CD4-positive, alpha-beta T cell (primary cell): ENCODE measurements around the gene FMN1. TPM values are rescaled to one million over a fixed set of nuclear protein-coding genes. Genes with fewer than 3 reads are reported as not detected.

Source experiments
- ATAC-seq: fragments of 200-7000 bp; cut with Tn5 transposase; one replicate; pipeline ENCODE4 v1.10.0; 2022; ENCODE audit warnings: mild to moderate bottlenecking; ENCODE audit not compliant: poor library complexity
- CTCF ChIA-PET: fragments of 350-600 bp; sonication (Branson Sonifier 250); formaldehyde crosslinking; loops from one replicate; lab custom pipeline; 2021; ENCODE audit warnings: antibody characterized with exemption, inconsistent platforms; lab: Charles Lee
- POLR2A ChIA-PET: fragments of 350-600 bp; sonication (Branson Sonifier 250); formaldehyde crosslinking; loops from one replicate; lab custom pipeline; 2021; ENCODE audit warnings: antibody characterized with exemption, inconsistent platforms; lab: Charles Lee
- DNase-seq, 14 experiments: peaks; one replicate each; pipeline ENCODE4 v3.0.0-alpha.2; 2013 to 2020; ENCODE audit warnings: mixed read lengths in 2 of 14
- H3K27ac ChIP-seq, 2 donors: one replicate each; pipeline versions ENCODE4 v1.5.1 to v1.7.0; 2013; ENCODE audit warnings: low read length in 2 of 2, low read depth in 1 of 2, mild to moderate bottlenecking in 1 of 2
- H3K27me3 ChIP-seq, 2 experiments: 1 replicate in 1 of 2; 2 replicates in 1 of 2; pipeline versions ENCODE4 v1.6.1 to v1.7.0; 2013; ENCODE audit warnings: low read length in 2 of 2, control low read depth in 1 of 2, mild to moderate bottlenecking in 1 of 2, moderate library complexity in 1 of 2; ENCODE audit not compliant: insufficient read depth in 2 of 2, control insufficient read depth in 1 of 2
- H3K36me3 ChIP-seq: one replicate; pipeline ENCODE4 v1.6.1; 2013; ENCODE audit warnings: low read length, control low read depth; ENCODE audit not compliant: insufficient read depth
- H3K4me1 ChIP-seq: one replicate; pipeline ENCODE4 v1.6.1; 2013; ENCODE audit warnings: low read length, control low read depth; ENCODE audit not compliant: insufficient read depth
- H3K4me3 ChIP-seq: one replicate; pipeline ENCODE4 v1.5.1; 2013; ENCODE audit warnings: mild to moderate bottlenecking, low read length, moderate library complexity
- H3K9me3 ChIP-seq, 2 experiments: 1 replicate in 1 of 2; 2 replicates in 1 of 2; pipeline versions ENCODE4 v1.6.1 to v1.7.0; 2013; ENCODE audit warnings: low read length in 2 of 2, mild to moderate bottlenecking in 2 of 2, control low read depth in 1 of 2, moderate library complexity in 1 of 2; ENCODE audit not compliant: control insufficient read depth in 1 of 2, insufficient read depth in 1 of 2
- H3K27ac Mint-ChIP-seq: one replicate; pipeline ENCODE4 v1.8.0; 2020; ENCODE audit warnings: mixed read lengths
- H3K27me3 Mint-ChIP-seq: one replicate; pipeline ENCODE4 v1.8.0; 2021; ENCODE audit warnings: mixed read lengths
- H3K36me3 Mint-ChIP-seq: one replicate; pipeline ENCODE4 v1.8.0; 2021; ENCODE audit warnings: low read depth, mixed read lengths
- H3K4me1 Mint-ChIP-seq: one replicate; pipeline ENCODE4 v1.8.0; 2021; ENCODE audit warnings: low read depth, mixed read lengths
- H3K4me3 Mint-ChIP-seq: one replicate; pipeline ENCODE4 v1.8.0; 2020; ENCODE audit warnings: mild to moderate bottlenecking, mixed read lengths
- H3K9me3 Mint-ChIP-seq: one replicate; pipeline ENCODE4 v1.8.0; 2020; ENCODE audit warnings: mixed read lengths
- intact Hi-C, 2 experiments: fragments of 100-400 bp; cut with DNase I in 1 of 2; cut with micrococcal nuclease in 1 of 2; formaldehyde crosslinking; loops; one replicate each; pipeline versions ENCODE4 v1.15.1 to v1.9.0; 2023 to 2025; cut with DNase I, micrococcal nuclease
- total RNA-seq, 174 experiments: library from RNA in 2 of 174; stranded (reverse) in 2 of 174; gene quantifications; one replicate each; pipeline ENCODE4 v1.2.3 and lab custom pipeline; 2021 to 2026
- TF ChIP-seq, protein P1 (sequence below): fragments of 200-600 bp; IDR thresholded peaks from one replicate; pipeline ENCODE4 v1.8.0; 2022; ENCODE audit warnings: antibody characterized with exemption, mild to moderate bottlenecking

The FMN1 gene
- total RNA-seq, 2 experiments from 2014 or later: 0.39 to 0.55 TPM

GRCh38 chr15:32904448-32904847 is 290.1 kb downstream of the FMN1 start:
- TF ChIP-seq, protein P1, sequence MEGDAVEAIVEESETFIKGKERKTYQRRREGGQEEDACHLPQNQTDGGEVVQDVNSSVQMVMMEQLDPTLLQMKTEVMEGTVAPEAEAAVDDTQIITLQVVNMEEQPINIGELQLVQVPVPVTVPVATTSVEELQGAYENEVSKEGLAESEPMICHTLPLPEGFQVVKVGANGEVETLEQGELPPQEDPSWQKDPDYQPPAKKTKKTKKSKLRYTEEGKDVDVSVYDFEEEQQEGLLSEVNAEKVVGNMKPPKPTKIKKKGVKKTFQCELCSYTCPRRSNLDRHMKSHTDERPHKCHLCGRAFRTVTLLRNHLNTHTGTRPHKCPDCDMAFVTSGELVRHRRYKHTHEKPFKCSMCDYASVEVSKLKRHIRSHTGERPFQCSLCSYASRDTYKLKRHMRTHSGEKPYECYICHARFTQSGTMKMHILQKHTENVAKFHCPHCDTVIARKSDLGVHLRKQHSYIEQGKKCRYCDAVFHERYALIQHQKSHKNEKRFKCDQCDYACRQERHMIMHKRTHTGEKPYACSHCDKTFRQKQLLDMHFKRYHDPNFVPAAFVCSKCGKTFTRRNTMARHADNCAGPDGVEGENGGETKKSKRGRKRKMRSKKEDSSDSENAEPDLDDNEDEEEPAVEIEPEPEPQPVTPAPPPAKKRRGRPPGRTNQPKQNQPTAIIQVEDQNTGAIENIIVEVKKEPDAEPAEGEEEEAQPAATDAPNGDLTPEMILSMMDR: no peak
- DNase-seq (no peak), ATAC-seq (no peak)
- H3K4me1 Mint-ChIP-seq: no peaks in the 10 kb centered on the region
- no peak overlapping the region for H3K4me3 ChIP-seq
- H3K27me3 Mint-ChIP-seq: no peaks in the 10 kb centered on the region
- no peaks in the 10 kb centered on the region for H3K9me3 ChIP-seq
- no peak overlapping the region for H3K4me3 Mint-ChIP-seq
- ChIA-PET CTCF (no interaction called here), POLR2A (no interaction called here)
- H3K27me3 ChIP-seq: no peaks in the 10 kb centered on the region
- H3K27ac Mint-ChIP-seq: no peak overlapping the region
- H3K4me1 ChIP-seq: no peaks in the 10 kb centered on the region
- no peaks in the 10 kb centered on the region for H3K9me3 Mint-ChIP-seq
- intact Hi-C loops: no loop called here
- no peaks in the 10 kb centered on the region for H3K36me3 ChIP-seq
- no peak overlapping the region for H3K27ac ChIP-seq
- no peaks in the 10 kb centered on the region for H3K36me3 Mint-ChIP-seq

GRCh38 chr15:32903591-32904290 is 290.8 kb downstream of the FMN1 start:
- no peaks in the 10 kb centered on the region for H3K4me1 Mint-ChIP-seq
- ATAC-seq: no peak
- ChIA-PET CTCF (no interaction called here), POLR2A (no interaction called here)
- H3K4me3 Mint-ChIP-seq: no peak overlapping the region
- no peaks in the 10 kb centered on the region for H3K36me3 Mint-ChIP-seq
- intact Hi-C loops: no loop called here
- Histone ChIP-seq H3K4me1 (no peaks in the 10 kb centered on the region), H3K9me3 (no peaks in the 10 kb centered on the region), H3K27me3 (no peaks in the 10 kb centered on the region), H3K36me3 (no peaks in the 10 kb centered on the region), H3K4me3 (no peak overlapping the region), H3K27ac (no peak overlapping the region)
- no peak for DNase-seq
- no peaks in the 10 kb centered on the region for H3K27me3 Mint-ChIP-seq
- no peaks in the 10 kb centered on the region for H3K9me3 Mint-ChIP-seq
- no peak overlapping the region for H3K27ac Mint-ChIP-seq
- TF ChIP-seq, protein P1: no peak

- ChIA-PET CTCF (no interaction called here), POLR2A (no interaction called here)
- H3K9me3 Mint-ChIP-seq: no peaks in the 10 kb centered on the region
- no peaks in the 10 kb centered on the region for H3K4me1 ChIP-seq
- TF ChIP-seq, protein P1: no peak
- H3K27ac Mint-ChIP-seq: no peak overlapping the region
- DNase-seq (no peak), ATAC-seq (no peak)
- H3K4me3 Mint-ChIP-seq: no peak overlapping the region
- no peaks in the 10 kb centered on the region for H3K36me3 ChIP-seq
- no peaks in the 10 kb centered on the region for H3K36me3 Mint-ChIP-seq
- no peaks in the 10 kb centered on the region for H3K9me3 ChIP-seq
- H3K27me3 ChIP-seq: no peaks in the 10 kb centered on the region
- peaks cover 5% of the 10 kb centered on the region for H3K27me3 Mint-ChIP-seq
- H3K4me1 Mint-ChIP-seq: no peaks in the 10 kb centered on the region
- no peak overlapping the region for H3K27ac ChIP-seq
- intact Hi-C loops: no loop called here
- H3K4me3 ChIP-seq: no peak overlapping the region
Observed at GRCh38 chr15:32901995-32902394, 292.5 kb downstream of the FMN1 start.
